ENCODE data around the gene SLC9A1. TPM values are rescaled to one million over a fixed set of nuclear protein-coding genes. Genes with fewer than 3 reads are reported as not detected.

SLC9A1 gene
- total and polyA plus RNA-seq, 10 of the 15 experiments (the other 5 are each of a cell fraction or from before 2014, with no cell fraction given): 0.87 to 21.4 (median 4.3) TPM

- ChIA-PET SMC1A (ENCODE audit: uncharacterized antibody, unreplicated experiment) (interaction anchor here (0.8 to 1.2 kb wide), 2 partner anchors 40 to 144 kb away, joined by 3 read pairs; no protein-coding TSS in a partner anchor), RAD21 (ENCODE audit: unreplicated experiment) (no interaction called here), POLR2A (no interaction called here), CTCF (interaction anchor here (1.1 to 2.0 kb wide), 2 partner anchors 25 to 89 kb away, joined by 5 to 6 read pairs; no protein-coding TSS in a partner anchor)
- H3K27ac ChIP-seq (ENCODE audit: control insufficient read depth, insufficient read depth): no peak overlapping the region
- H3K4me2 ChIP-seq (ENCODE audit: control insufficient read depth, insufficient read depth): no peak overlapping the region
- no peak overlapping the region for H2AFZ ChIP-seq (ENCODE audit: control insufficient read depth, low read depth, low read length)
- WGBS (ENCODE audit: insufficient coverage, insufficient replicate concordance, low lambda C conversion rate, missing lambda C conversion rate): 95% methylated on average over 7 of the region's 7 CpGs
- H3K9ac ChIP-seq (ENCODE audit: control insufficient read depth, insufficient read depth, low read length): no peak overlapping the region
- no peak for ATAC-seq
- no peak for FAIRE-seq
- H3K79me2 ChIP-seq (ENCODE audit: control insufficient read depth, insufficient read depth, low read length): no peaks in the 10 kb centered on the region
- H4K20me1 ChIP-seq (ENCODE audit: control insufficient read depth, insufficient read depth): no peaks in the 10 kb centered on the region
- no TSS peak for BruUV-seq (replicated peaks)
- DNase-seq (ENCODE audit: low read depth, low spot score): no peak
- H3K4me1 ChIP-seq (ENCODE audit: control insufficient read depth, insufficient read depth, low read length): peaks cover 21% of the 10 kb centered on the region
- peaks cover 5 to 6% of the 10 kb centered on the region in 2 experiments; a peak in 3 of 4 replicates for H3K36me3 ChIP-seq (ENCODE audit: control insufficient read depth in 2 of 2, insufficient read depth in 2 of 2, low read length in 1 of 2)
- intact Hi-C loops (cut with micrococcal nuclease; ENCODE audit: unreplicated experiment) (no loop called here), in situ Hi-C loops (cut with MboI) (no loop called here)
- no peaks in the 10 kb centered on the region for H3K9me3 ChIP-seq (replicated peaks; ENCODE audit: control insufficient read depth, insufficient read depth, low read length)
- H3K27me3 ChIP-seq (replicated peaks in 1 of 2; ENCODE audit: control insufficient read depth in 2 of 2, insufficient read depth in 2 of 2, low read length in 1 of 2): no peaks in the 10 kb centered on the region
- H3K4me3 ChIP-seq: no peak overlapping the region
- no peak for TF ChIP-seq POLR2AphosphoS5 (IDR thresholded peaks at IDR 0.05; ENCODE audit: low read length)
- TF ChIP-seq ZNF592 (IDR thresholded peaks at IDR 0.05): no peak
- no peak for TF ChIP-seq NRF1 (conservative IDR thresholded peaks at IDR 0.05; ENCODE audit: low read depth, low read length)
- no peak for TF ChIP-seq HSF1 (IDR thresholded peaks at IDR 0.05; ENCODE audit: low read depth, low read length)
- no peak for TF ChIP-seq ZNF687 (IDR thresholded peaks at IDR 0.05)
- TF ChIP-seq RELA (IDR thresholded peaks at IDR 0.05; ENCODE audit: borderline replicate concordance, partially characterized antibody): no peak
- TF ChIP-seq GATAD2B (conservative IDR thresholded peaks at IDR 0.05; ENCODE audit: low read depth): no peak
- no peak for TF ChIP-seq SIX5 (IDR thresholded peaks at IDR 0.05; ENCODE audit: low read depth, low read length, severe bottlenecking)
- TF ChIP-seq RUNX3 (IDR thresholded peaks at IDR 0.05; ENCODE audit: low read length): no peak
- TF ChIP-seq CEBPB (IDR thresholded peaks at IDR 0.05; ENCODE audit: borderline replicate concordance in 1 of 2, low read depth in 2 of 2, low read length in 2 of 2): no peak
- TF ChIP-seq SPI1 (IDR thresholded peaks at IDR 0.05; ENCODE audit: borderline replicate concordance, insufficient read depth, low read depth, low read length): no peak
- no peak for TF ChIP-seq MTA2 (IDR thresholded peaks at IDR 0.05; ENCODE audit: low read depth)
- TF ChIP-seq NFYA (IDR thresholded peaks at IDR 0.05; ENCODE audit: borderline replicate concordance, low read depth, low read length): no peak
- TF ChIP-seq SUPT20H (IDR thresholded peaks at IDR 0.05; ENCODE audit: borderline replicate concordance, control insufficient read depth, low read depth, low read length): no peak
- no peak for TF ChIP-seq EED (IDR thresholded peaks at IDR 0.05; ENCODE audit: low read depth)
Measured at GRCh38 chr1:27108588-27108987, 46.3 kb downstream of the SLC9A1 start.

Data from GM12878 (cell line).